ENCODE measurements around the gene S100PBP.
A peak's percentile ranks its signal among the peaks of the same experiment; 100 is the strongest.
"Not testable (repeated sequence)": the region's sequence is repeated elsewhere in the genome, so short reads cannot be mapped to it uniquely, and the experiment has no call there.

The S100PBP gene

GRCh38 chr1:32900956-32901822 lies 83.7 kb downstream of the S100PBP start, which contains the start of gene TMEM54:
TMEM54 (minus strand) TSS chr1:32901389; CDS start chr1:32901238, 151 bp downstream.
- peak within 1 kb of the TSS; percentile 71 for H3K4me3 ChIP-seq (ENCODE audit: control insufficient read depth, low read depth, low read length)
- no peak for TF ChIP-seq CTCF (conservative IDR thresholded peaks at IDR 0.05; ENCODE audit: control insufficient read depth, insufficient read depth, low read depth, low read length)
- peak; percentile 18 for DNase-seq (ENCODE audit: low read depth)

- peak overlapping the region; percentile 71 for H3K4me3 ChIP-seq (ENCODE audit: control insufficient read depth, low read depth, low read length)
- TF ChIP-seq CTCF (conservative IDR thresholded peaks at IDR 0.05; ENCODE audit: control insufficient read depth, insufficient read depth, low read depth, low read length): no peak
- no peak for DNase-seq (ENCODE audit: low read depth)
Measured at GRCh38 chr1:32901823-32902534, 84.5 kb downstream of the S100PBP start.

- no peak overlapping the region for H3K4me3 ChIP-seq (ENCODE audit: control insufficient read depth, low read depth, low read length)
- no peak for DNase-seq (ENCODE audit: low read depth)
- no peak for TF ChIP-seq CTCF (conservative IDR thresholded peaks at IDR 0.05; ENCODE audit: control insufficient read depth, insufficient read depth, low read depth, low read length)
Measured at GRCh38 chr1:32902535-32902920, 85.1 kb downstream of the S100PBP start.

GRCh38 chr1:32903991-32904785 lies 86.7 kb downstream of the S100PBP start:
- no peak for DNase-seq (ENCODE audit: low read depth)
- no peak for TF ChIP-seq CTCF (conservative IDR thresholded peaks at IDR 0.05; ENCODE audit: control insufficient read depth, insufficient read depth, low read depth, low read length)
- no peak overlapping the region for H3K4me3 ChIP-seq (ENCODE audit: control insufficient read depth, low read depth, low read length)

GRCh38 chr1:32904797-32905196 lies 87.3 kb downstream of the S100PBP start:
- no peak for DNase-seq (ENCODE audit: low read depth)
- no peak overlapping the region for H3K4me3 ChIP-seq (ENCODE audit: control insufficient read depth, low read depth, low read length)
- TF ChIP-seq CTCF (conservative IDR thresholded peaks at IDR 0.05; ENCODE audit: control insufficient read depth, insufficient read depth, low read depth, low read length): no peak

- not testable (repeated sequence) for DNase-seq (ENCODE audit: low read depth); H3K4me3 ChIP-seq (ENCODE audit: control insufficient read depth, low read depth, low read length)
Measured at GRCh38 chr1:32905588-32905987, 88.1 kb downstream of the S100PBP start.
